Astrocyte (in vitro differentiated cells and primary cell): ENCODE data around the gene RPSA. TPM values are rescaled to one million over a fixed set of nuclear protein-coding genes. Genes with fewer than 3 reads are reported as not detected.

Experiments used
- DNase-seq: peaks from one replicate; pipeline ENCODE4 v3.0.0-alpha.2; 2010; ENCODE audit warnings: low read depth
- FAIRE-seq: peaks from 2 replicates; lab custom pipeline; 2011; peaks lifted over from hg19 to GRCh38; lab: Jason Lieb, UNC
- H2AFZ ChIP-seq: 2 replicates; pipeline ENCODE4 v1.6.0; 2012; ENCODE audit warnings: low read depth, low read length, inconsistent platforms
- H3K27ac ChIP-seq: 2 replicates; pipeline ENCODE4 v1.5.1; 2011; ENCODE audit warnings: low read depth, low read length, inconsistent platforms
- H3K27me3 ChIP-seq: 2 replicates; pipeline ENCODE4 v1.6.0; 2011; ENCODE audit warnings: low read length, inconsistent platforms; ENCODE audit not compliant: insufficient read depth
- H3K36me3 ChIP-seq: 2 replicates; pipeline ENCODE4 v1.5.1; 2011; ENCODE audit warnings: low read length, inconsistent platforms; ENCODE audit not compliant: insufficient read depth
- H3K4me1 ChIP-seq: 2 replicates; pipeline ENCODE4 v1.5.1; 2011; ENCODE audit warnings: low read length, inconsistent platforms; ENCODE audit not compliant: insufficient read depth
- H3K4me2 ChIP-seq: 2 replicates; pipeline ENCODE4 v1.6.0; 2012; ENCODE audit warnings: low read length, inconsistent platforms
- H3K4me3 ChIP-seq: 2 replicates; pipeline ENCODE4 v1.5.1; 2011; ENCODE audit warnings: low read depth, mild to moderate bottlenecking, low read length, inconsistent platforms; ENCODE audit not compliant: insufficient read depth
- H3K79me2 ChIP-seq: 2 replicates; pipeline ENCODE4 v1.6.0; 2012; ENCODE audit warnings: mild to moderate bottlenecking, low read length, inconsistent platforms; ENCODE audit not compliant: insufficient read depth
- H3K9ac ChIP-seq: 2 replicates; pipeline ENCODE4 v1.6.0; 2012; ENCODE audit warnings: mild to moderate bottlenecking, low read length, inconsistent platforms
- H3K9me3 ChIP-seq: 2 replicates; pipeline ENCODE4 v1.5.1; 2012; ENCODE audit warnings: low read depth, mild to moderate bottlenecking, low read length, inconsistent platforms; ENCODE audit not compliant: insufficient read depth
- H4K20me1 ChIP-seq: 2 replicates; pipeline ENCODE4 v1.6.0; 2012; ENCODE audit warnings: low read length, inconsistent platforms; ENCODE audit not compliant: insufficient read depth
- H3K27ac Mint-ChIP-seq: one replicate; pipeline ENCODE4 v1.8.0; 2021; ENCODE audit warnings: mild to moderate bottlenecking, mixed read lengths; ENCODE audit not compliant: unreplicated experiment
- H3K27me3 Mint-ChIP-seq: one replicate; pipeline ENCODE4 v1.8.0; 2021; ENCODE audit warnings: low read depth, mixed read lengths; ENCODE audit not compliant: unreplicated experiment
- H3K36me3 Mint-ChIP-seq: one replicate; pipeline ENCODE4 v1.8.0; 2021; ENCODE audit warnings: low read depth, mixed read lengths; ENCODE audit not compliant: unreplicated experiment
- H3K4me1 Mint-ChIP-seq: one replicate; pipeline ENCODE4 v1.8.0; 2021; ENCODE audit warnings: low read depth, mixed read lengths; ENCODE audit not compliant: unreplicated experiment
- H3K4me3 Mint-ChIP-seq: one replicate; pipeline ENCODE4 v1.8.0; 2021; ENCODE audit warnings: mild to moderate bottlenecking, moderate library complexity, mixed read lengths; ENCODE audit not compliant: unreplicated experiment
- H3K9me3 Mint-ChIP-seq: one replicate; pipeline ENCODE4 v1.8.0; 2021; ENCODE audit warnings: mild to moderate bottlenecking, mixed read lengths; ENCODE audit not compliant: unreplicated experiment
- CTCF ChIP-seq: IDR thresholded peaks from 2 replicates; pipeline ENCODE4 v1.5.1; 2011; ENCODE audit warnings: low read depth, mild to moderate bottlenecking, inconsistent platforms, low read length, moderate library complexity; ENCODE audit not compliant: insufficient read depth
- EZH2 ChIP-seq: IDR thresholded peaks from 2 replicates; pipeline ENCODE4 v1.6.1; 2012; ENCODE audit warnings: mild to moderate bottlenecking, low read length, inconsistent platforms; ENCODE audit not compliant: insufficient read depth
- total RNA-seq: library from RNA; stranded (reverse); gene quantifications from 2 replicates; pipeline ENCODE4 v1.2.1, GENCODE V29; 2021

Gene RPSA
- total RNA-seq, 1 donor from 2014 or later, result 1,004 TPM

- TF ChIP-seq EZH2 (no peak), CTCF (no peak)
- Histone ChIP-seq H3K4me3 (no peak overlapping the region), H3K27me3 (no peaks in the 10 kb centered on the region), H3K36me3 (no peaks in the 10 kb centered on the region), H3K4me2 (no peak overlapping the region), H3K4me1 (no peaks in the 10 kb centered on the region), H3K27ac (no peak overlapping the region), H3K79me2 (no peaks in the 10 kb centered on the region), H2AFZ (no peak overlapping the region), H3K9me3 (no peaks in the 10 kb centered on the region), H3K9ac (no peak overlapping the region), H4K20me1 (no peaks in the 10 kb centered on the region)
- DNase-seq (no peak), FAIRE-seq (no peak)
- Mint-ChIP-seq H3K9me3 (peaks cover 4% of the 10 kb centered on the region), H3K27ac (no peak overlapping the region), H3K4me3 (no peak overlapping the region), H3K27me3 (peaks cover 4% of the 10 kb centered on the region), H3K36me3 (peaks cover 5% of the 10 kb centered on the region), H3K4me1 (peaks cover 8% of the 10 kb centered on the region)
Observed at GRCh38 chr3:39426312-39426711, 19.8 kb downstream of the RPSA start.

- DNase-seq, result no peak
Observed at GRCh38 chr3:39427506-39427905, 21.0 kb downstream of the RPSA start.

More at GRCh38 chr3:39427506-39427905, 21.0 kb downstream of the RPSA start:
- Histone ChIP-seq H3K79me2 (no peaks in the 10 kb centered on the region), H3K9ac (no peak overlapping the region), H3K4me2 (no peak overlapping the region), H3K9me3 (no peaks in the 10 kb centered on the region), H3K36me3 (no peaks in the 10 kb centered on the region), H3K4me1 (no peaks in the 10 kb centered on the region), H4K20me1 (no peaks in the 10 kb centered on the region), H3K4me3 (no peak overlapping the region), H2AFZ (no peak overlapping the region), H3K27me3 (no peaks in the 10 kb centered on the region), H3K27ac (no peak overlapping the region)
- FAIRE-seq, result no peak
- Mint-ChIP-seq H3K36me3 (no peaks in the 10 kb centered on the region), H3K9me3 (peaks cover 4% of the 10 kb centered on the region), H3K4me3 (no peak overlapping the region), H3K4me1 (peaks cover 8% of the 10 kb centered on the region), H3K27ac (no peak overlapping the region), H3K27me3 (peaks cover 4% of the 10 kb centered on the region)
- no peak for TF ChIP-seq CTCF
- no peak for TF ChIP-seq EZH2
